ENCODE results near the gene UACA.
"Not testable (repeated sequence)": the region's sequence is repeated elsewhere in the genome, so short reads cannot be mapped to it uniquely, and the experiment has no call there.

Gene UACA

DNA sequence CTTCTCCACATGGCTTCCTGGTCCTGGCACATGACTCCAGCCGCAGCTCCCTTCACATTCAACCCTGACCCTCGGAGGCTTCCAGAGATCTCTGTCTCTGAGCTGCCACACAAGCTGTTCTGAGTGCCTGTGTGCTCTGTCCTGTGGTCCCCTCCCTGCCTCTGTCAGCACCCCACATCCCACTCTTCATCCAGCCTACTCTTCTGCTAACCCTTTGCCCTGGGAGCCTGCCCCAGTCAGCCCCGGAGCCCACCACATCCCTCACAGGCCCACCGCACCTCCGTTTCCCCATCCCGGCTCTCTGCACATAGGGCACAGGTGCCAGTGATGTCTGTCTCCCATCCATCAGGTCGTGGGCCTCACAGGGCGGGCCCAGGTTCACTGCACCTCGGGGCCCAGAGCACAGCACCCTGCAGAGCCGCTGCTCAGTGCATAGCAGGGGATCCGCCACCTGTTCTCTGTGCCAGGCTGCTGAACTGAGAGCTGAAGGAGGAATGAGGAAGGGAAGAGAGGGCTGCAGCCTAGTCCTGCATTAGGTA lies 133.6 kb downstream of the UACA start:
- DNase-seq (ENCODE audit: insufficient read length, low spot score) (no peak), FAIRE-seq (no peak)
- TF ChIP-seq TAF1 (IDR thresholded peaks at IDR 0.05; ENCODE audit: low read depth, low read length), result no peak

GRCh38 chr15:70628549-70628896 lies 134.8 kb downstream of the UACA start:
- FAIRE-seq, result no peak
- TF ChIP-seq POLR2A (IDR thresholded peaks at IDR 0.05; ENCODE audit: low read depth, low read length) (no peak), POLR2AphosphoS5 (IDR thresholded peaks at IDR 0.05; ENCODE audit: low read depth, low read length) (no peak), POU2F2 (IDR thresholded peaks at IDR 0.05; ENCODE audit: low read depth, low read length) (no peak), PAX5 (IDR thresholded peaks at IDR 0.05; ENCODE audit: insufficient read depth, low read length, severe bottlenecking) (no peak), SPI1 (IDR thresholded peaks at IDR 0.05; ENCODE audit: low read depth, low read length) (no peak), TAF1 (IDR thresholded peaks at IDR 0.05; ENCODE audit: low read depth, low read length) (no peak)

DNA sequence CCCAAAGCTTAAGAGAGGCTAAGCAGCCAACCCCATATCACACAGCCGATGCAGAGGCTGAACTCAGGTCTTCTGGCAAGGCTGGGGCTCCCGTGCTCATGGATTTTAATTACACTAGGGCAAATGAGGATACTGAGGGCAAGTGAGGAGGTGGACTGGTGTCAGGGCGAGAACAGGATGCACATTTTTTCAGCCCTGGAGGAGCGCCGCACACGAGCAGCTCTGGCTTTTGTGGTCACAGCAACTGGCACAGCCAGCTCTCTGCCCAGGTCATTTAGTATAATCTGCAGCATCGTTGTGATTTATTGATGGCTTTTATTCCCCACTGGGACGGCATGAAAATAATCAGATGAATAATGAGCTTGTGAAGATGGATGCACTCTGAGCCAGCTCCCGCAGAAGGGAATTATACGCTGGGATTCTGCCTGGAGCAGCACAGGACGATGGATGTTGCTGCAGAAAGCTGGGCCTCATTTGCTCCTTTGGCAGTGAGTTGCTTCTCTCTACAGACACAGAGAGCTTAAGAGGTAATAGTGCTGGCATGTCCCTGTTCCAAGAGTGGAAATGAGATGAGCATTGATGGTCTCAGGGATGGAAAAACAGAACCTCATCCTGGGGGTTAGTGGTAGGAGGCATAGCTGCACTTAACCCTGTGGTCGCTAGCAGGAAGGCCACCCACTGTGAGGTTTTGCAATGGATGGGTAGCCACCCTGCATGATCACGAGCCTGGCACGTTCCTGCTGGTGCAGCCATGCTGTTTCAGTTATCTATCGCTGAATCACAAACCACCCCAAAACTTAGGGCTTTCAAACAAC lies 135.4 kb downstream of the UACA start:
- DNase-seq (ENCODE audit: insufficient read length, low spot score) (no peak), FAIRE-seq (no peak)
- no peak for TF ChIP-seq POLR2AphosphoS5 (IDR thresholded peaks at IDR 0.05; ENCODE audit: low read depth, low read length)
- TF ChIP-seq SPI1 (IDR thresholded peaks at IDR 0.05; ENCODE audit: low read depth, low read length), result no peak
- no peak for TF ChIP-seq PAX5 (IDR thresholded peaks at IDR 0.05; ENCODE audit: insufficient read depth, low read length, severe bottlenecking)
- TF ChIP-seq POLR2A (IDR thresholded peaks at IDR 0.05; ENCODE audit: low read depth, low read length), result no peak
- TF ChIP-seq POU2F2 (IDR thresholded peaks at IDR 0.05; ENCODE audit: low read depth, low read length), result no peak
- no peak for TF ChIP-seq TAF1 (IDR thresholded peaks at IDR 0.05; ENCODE audit: low read depth, low read length)

More at GRCh38 chr15:70628549-70628896, 134.8 kb downstream of the UACA start:
- DNase-seq (ENCODE audit: insufficient read length, low spot score), result no peak

DNA sequence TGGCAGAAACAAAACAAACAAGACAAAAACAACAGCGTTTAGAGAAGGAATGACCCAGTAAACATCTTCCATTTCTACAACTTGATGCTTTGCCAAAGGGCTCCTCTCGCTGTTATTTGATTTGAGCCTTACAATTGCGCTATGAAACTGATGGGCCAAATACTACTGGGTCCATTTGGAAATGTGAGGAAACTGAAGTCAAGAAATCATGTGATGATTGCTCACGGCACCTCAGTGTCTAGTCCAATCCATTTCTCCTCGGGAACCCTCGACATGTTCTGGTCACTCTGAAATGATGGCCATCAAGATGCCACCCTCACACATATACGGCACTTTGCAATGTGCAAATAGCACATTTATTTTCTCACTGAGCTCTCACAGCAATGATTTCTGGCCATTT lies 136.0 kb downstream of the UACA start:
- FAIRE-seq (no peak), DNase-seq (ENCODE audit: insufficient read length, low spot score) (no peak)
- no peak for TF ChIP-seq TAF1 (IDR thresholded peaks at IDR 0.05; ENCODE audit: low read depth, low read length)
- no peak for TF ChIP-seq POLR2AphosphoS5 (IDR thresholded peaks at IDR 0.05; ENCODE audit: low read depth, low read length)
- no peak for TF ChIP-seq PAX5 (IDR thresholded peaks at IDR 0.05; ENCODE audit: insufficient read depth, low read length, severe bottlenecking)
- TF ChIP-seq POLR2A (IDR thresholded peaks at IDR 0.05; ENCODE audit: low read depth, low read length), result no peak
- no peak for TF ChIP-seq SPI1 (IDR thresholded peaks at IDR 0.05; ENCODE audit: low read depth, low read length)

DNA sequence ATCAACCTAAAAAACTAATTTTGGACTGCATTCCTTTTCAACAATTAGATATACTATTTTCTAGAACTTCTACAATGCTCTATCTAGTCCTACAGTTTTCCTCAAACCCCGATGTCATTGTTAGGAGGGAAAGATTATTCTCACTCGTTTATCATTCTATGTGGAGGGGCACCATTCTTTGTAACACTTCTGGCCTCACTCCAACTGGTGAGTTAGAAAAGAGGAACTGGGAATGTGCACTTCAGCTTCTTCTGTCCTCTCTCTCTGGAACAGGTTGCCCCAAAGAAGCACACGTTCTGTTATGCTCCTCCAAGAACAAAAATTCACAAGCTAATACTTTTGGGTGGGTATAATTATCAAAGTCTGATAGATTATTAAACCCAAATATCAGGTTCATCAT lies 137.9 kb downstream of the UACA start:
- no peak for FAIRE-seq
- DNase-seq (ENCODE audit: insufficient read length, low spot score), result no peak
- TF ChIP-seq POLR2AphosphoS5 (IDR thresholded peaks at IDR 0.05; ENCODE audit: low read depth, low read length) (no peak), TAF1 (IDR thresholded peaks at IDR 0.05; ENCODE audit: low read depth, low read length) (no peak), SPI1 (IDR thresholded peaks at IDR 0.05; ENCODE audit: low read depth, low read length) (peak; percentile 98), POLR2A (IDR thresholded peaks at IDR 0.05; ENCODE audit: low read depth, low read length) (no peak), POU2F2 (IDR thresholded peaks at IDR 0.05; ENCODE audit: low read depth, low read length) (no peak)

GRCh38 chr15:70625011-70625410 lies 138.3 kb downstream of the UACA start:
- TF ChIP-seq POU2F2 (IDR thresholded peaks at IDR 0.05; ENCODE audit: low read depth, low read length), result no peak
- TF ChIP-seq SPI1 (IDR thresholded peaks at IDR 0.05; ENCODE audit: low read depth, low read length), result no peak
- FAIRE-seq (no peak), DNase-seq (ENCODE audit: insufficient read length, low spot score) (no peak)

DNA sequence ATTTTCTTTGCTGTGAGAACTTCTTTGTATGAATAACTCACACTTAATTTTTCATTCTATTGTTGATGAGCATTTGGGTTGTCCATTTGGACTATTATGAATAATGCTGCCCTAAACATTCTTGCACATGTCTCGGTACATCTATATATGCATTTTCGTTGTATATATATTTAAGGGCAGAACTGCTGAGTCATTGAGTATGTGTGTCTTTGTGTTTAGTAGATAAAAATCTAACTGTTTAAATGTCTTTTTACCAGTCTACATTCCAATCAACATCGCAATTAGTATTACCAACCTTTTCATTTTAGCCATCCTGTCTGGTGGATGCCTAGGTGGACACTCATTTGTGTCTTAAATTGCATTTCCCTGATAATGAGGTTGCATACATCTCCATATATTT lies 144.4 kb downstream of the UACA start:
- TF ChIP-seq PAX5 (IDR thresholded peaks at IDR 0.05; ENCODE audit: insufficient read depth, low read length, severe bottlenecking) (no peak), POU2F2 (IDR thresholded peaks at IDR 0.05; ENCODE audit: low read depth, low read length) (no peak), TAF1 (IDR thresholded peaks at IDR 0.05; ENCODE audit: low read depth, low read length) (no peak), SPI1 (IDR thresholded peaks at IDR 0.05; ENCODE audit: low read depth, low read length) (no peak), POLR2A (IDR thresholded peaks at IDR 0.05; ENCODE audit: low read depth, low read length) (no peak), POLR2AphosphoS5 (IDR thresholded peaks at IDR 0.05; ENCODE audit: low read depth, low read length) (no peak)
- no peak for FAIRE-seq
- no peak for DNase-seq (ENCODE audit: insufficient read length, low spot score)

DNA sequence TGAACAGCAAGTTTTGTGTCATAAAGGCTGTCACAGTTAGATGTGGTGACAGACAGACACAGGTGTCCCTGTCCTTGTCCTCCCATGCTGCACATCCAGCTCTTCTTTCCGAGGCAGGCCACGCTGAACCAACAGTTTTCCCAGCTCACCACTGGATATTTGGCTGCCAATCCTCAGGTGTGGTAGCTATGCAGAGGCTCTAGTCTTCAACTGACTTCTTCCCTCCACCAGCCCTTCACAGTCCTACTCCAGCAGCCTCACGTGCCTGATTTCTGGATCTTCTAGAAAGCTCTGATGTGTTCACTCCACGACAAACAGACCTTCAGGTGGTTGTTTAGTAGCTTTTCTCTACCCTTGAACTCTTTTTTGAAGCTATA lies 145.5 kb downstream of the UACA start:
- FAIRE-seq, result no peak
- DNase-seq (ENCODE audit: insufficient read length, low spot score), result no peak
- TF ChIP-seq TAF1 (IDR thresholded peaks at IDR 0.05; ENCODE audit: low read depth, low read length), result no peak

- DNase-seq (ENCODE audit: insufficient read length, low spot score) (no peak), FAIRE-seq (no peak)
- TF ChIP-seq PAX5 (IDR thresholded peaks at IDR 0.05; ENCODE audit: insufficient read depth, low read length, severe bottlenecking), result no peak
- no peak for TF ChIP-seq POLR2AphosphoS5 (IDR thresholded peaks at IDR 0.05; ENCODE audit: low read depth, low read length)
- TF ChIP-seq POLR2A (IDR thresholded peaks at IDR 0.05; ENCODE audit: low read depth, low read length), result no peak
- no peak for TF ChIP-seq SPI1 (IDR thresholded peaks at IDR 0.05; ENCODE audit: low read depth, low read length)
- TF ChIP-seq POU2F2 (IDR thresholded peaks at IDR 0.05; ENCODE audit: low read depth, low read length), result no peak
- TF ChIP-seq TAF1 (IDR thresholded peaks at IDR 0.05; ENCODE audit: low read depth, low read length), result no peak
These were observed 146.1 kb downstream of the UACA start for GRCh38 chr15:70617076-70617910.

DNA sequence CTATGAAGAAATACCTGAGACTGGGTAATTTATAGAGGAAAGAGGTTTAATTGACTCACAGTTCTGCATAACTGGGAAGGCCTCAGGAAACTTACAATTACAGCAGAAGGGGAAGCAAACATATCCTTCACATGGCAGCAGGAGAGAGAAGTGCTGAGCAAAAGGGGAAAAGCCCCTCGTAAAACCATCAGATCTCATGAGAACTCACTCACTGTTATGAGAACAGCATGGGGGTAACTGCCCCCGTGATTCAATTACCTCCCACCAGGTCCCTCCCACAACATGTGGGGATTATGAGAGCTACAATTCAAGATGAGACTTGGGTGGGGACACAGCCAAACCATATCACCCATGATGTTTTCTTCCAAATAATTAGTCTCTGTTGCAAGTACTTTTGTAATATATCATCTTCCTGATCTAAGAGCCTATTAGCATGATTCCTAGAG lies 147.0 kb downstream of the UACA start:
- not testable (repeated sequence) for DNase-seq (ENCODE audit: insufficient read length, low spot score); FAIRE-seq

Measured in GM12891 (cell line).